GM18520 (cell line): ENCODE measurements around the gene UNC119B.
"Not testable (repeated sequence)": the region's sequence is repeated elsewhere in the genome, so short reads cannot be mapped to it uniquely, and the experiment has no call there.

Experiments used
- ATAC-seq: cut with Tn5 transposase; IDR thresholded peaks from one replicate; pipeline ENCODE4 v1.9.1; 2021; ENCODE audit not compliant: unreplicated experiment

The UNC119B gene

DNA sequence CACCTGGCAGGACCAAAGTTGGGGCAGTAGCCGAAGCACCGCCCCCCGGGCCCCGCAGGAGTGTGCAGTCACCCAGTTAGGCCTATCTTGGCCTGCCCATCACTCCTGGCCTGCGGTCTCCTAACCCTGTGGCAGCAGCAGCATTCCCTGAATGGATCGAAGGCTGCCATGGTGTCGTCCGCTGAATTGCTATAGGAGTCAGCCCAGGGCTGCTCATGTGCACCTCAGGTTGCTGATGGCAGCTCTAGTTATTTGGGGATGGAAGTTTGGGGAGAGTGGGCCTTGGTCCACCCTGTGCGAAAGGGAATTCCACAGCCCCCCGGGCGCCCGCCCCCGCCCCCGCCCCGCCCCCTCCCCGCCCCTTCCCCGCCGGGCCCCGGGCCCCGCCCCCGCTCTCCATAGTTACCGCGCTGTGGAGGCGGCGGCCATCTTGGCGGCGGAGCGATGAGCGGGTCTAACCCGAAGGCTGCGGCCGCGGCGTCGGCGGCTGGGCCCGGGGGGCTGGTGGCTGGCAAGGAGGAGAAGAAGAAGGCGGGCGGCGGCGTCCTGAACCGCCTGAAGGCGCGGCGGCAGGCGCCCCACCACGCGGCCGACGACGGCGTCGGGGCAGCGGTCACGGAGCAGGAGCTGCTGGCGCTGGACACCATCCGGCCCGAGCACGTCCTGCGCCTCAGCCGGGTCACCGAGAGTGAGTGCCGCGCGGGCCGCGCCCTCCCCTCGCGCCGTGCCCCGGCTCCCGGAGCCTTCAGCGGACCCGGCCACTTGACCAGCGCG, at the start of gene UNC119B:
UNC119B (plus strand) TSS at position 428 of the 774 bp plus-strand sequence; CDS start at position 445, 17 bp downstream.
- ATAC-seq, result no peak

DNA sequence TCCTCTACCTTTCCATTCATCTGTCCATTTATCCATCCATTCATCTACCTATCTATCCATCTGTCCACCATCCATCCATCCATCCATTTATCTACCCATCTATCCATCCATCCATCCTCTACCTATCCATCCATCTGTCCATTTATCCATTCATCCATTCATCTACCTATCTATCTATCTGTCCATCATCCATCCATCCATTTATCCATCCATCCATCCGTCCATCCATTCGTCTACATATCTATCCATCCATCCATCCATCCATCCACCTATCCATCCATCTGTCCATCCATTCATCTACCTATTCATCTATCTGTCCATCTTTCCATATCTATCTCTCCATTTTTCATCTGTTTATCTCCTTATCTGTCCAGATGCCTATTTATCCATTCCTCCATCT, 48.8 kb upstream of the UNC119B start:
- no peak for ATAC-seq

DNA sequence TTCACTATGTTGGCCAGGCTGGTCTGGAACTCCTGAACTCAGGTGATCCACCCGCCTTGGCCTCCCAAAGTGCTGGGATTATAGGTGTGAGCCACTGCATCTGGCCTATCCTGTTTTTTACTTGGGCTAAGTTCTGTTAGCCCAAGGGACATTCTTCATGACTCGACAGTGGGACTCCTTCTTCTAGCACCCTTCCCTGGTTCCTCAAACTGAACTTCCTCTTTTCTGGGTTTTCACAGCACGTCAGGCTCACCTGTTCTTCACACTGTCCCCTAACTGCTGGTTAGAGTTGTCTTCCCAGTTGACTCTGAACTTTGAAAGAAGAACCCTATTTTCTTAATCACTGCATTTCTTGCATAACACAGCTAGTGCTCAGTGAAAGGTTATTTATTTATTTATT, 47.4 kb upstream of the UNC119B start:
- ATAC-seq, result no peak

DNA sequence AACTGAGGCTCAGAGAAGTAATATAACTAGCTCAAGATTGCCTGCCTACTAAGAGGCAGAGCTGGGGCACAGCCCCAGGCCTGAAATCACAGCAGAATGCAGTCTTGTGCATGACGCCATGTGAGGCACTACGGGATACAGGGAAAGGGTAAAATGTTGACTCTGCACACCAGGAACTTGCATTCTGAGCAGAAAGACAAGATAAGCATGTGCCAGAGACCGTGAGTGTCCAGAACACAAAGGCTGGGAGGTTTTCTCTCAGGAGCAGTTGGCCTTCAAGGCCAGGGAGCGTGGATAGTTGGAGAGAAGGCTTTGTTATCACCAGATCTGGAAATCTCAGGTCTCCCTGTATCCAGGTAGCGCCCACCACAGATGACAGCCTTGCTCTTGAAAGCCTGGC, 46.5 kb upstream of the UNC119B start:
- no peak for ATAC-seq

DNA sequence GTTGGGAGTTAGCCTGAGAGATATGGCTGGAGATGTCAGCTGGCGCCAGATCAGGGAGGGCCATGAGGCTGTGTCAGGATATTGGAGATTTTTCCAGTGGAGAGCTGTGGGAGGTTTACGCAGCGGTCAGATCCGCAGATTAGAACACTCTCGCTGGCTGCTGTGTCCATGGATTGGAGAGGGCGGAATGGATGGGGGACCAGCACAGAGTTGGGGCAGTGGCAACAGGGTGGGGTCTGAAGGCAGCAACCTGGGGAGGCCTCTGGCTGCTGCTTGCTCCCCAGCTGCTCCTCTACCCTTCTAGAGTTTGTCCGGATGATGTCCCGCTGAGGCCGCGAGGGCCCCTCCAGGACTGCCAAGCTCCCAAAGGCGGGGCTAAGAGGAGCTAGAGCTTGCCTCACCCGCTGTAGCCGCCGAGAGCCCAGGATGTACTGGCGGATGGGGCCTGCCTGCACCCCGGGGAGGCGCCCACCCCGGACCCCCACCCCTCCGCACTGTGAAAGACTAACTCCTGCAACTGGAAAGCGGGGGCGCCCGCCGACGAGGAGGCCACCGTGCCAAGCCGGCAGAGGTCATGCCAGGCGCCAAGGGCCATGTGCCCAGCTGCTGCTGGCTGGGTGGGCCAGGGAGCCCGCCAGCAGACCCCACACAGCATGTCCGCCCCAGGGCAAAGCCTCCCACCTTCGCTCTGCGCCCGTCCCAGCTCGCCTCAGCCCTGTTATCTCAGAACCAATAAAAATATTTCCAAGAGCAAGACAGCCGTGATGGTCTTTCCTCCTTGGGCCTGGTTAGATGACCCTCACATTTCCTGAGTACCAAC, 43.5 kb upstream of the UNC119B start:
- no peak for ATAC-seq

DNA sequence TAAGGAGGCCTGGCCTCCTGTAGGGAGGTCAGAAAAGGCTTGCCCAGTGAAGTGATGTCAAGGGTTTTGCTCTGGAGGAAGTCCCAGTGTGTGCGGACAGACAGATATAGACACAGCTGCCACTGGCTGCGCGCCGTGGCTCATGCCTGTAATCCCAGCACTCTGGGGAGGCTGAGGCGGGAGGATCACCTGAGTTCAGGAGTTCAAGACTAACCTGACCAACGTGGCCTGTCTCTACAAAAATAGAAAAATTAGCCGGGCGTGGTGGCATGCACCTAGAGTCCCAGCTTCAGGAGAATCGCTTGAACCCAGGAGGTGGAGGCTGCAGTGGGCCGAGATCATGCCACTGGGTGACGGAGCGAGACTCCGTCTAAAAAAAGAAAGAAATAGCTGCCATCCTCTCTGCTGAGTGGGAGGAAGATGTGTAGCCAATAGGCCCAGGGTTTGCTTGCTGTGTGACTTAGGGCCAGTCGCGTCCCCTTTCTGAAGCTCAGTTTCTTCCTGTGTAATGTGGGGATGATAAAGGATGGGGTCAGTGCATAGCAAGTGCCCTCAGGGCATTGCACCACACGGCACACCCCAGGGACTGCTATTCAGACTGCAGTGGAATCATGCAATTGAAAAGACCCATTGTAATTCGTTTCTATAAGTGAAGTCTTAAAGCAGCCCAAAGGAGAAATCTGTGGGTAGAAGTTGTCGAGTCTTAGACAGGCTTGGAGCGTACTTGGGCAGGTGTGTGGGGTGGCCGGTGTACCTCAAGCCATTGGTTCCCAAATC, 42.0 kb upstream of the UNC119B start:
- no peak for ATAC-seq

DNA sequence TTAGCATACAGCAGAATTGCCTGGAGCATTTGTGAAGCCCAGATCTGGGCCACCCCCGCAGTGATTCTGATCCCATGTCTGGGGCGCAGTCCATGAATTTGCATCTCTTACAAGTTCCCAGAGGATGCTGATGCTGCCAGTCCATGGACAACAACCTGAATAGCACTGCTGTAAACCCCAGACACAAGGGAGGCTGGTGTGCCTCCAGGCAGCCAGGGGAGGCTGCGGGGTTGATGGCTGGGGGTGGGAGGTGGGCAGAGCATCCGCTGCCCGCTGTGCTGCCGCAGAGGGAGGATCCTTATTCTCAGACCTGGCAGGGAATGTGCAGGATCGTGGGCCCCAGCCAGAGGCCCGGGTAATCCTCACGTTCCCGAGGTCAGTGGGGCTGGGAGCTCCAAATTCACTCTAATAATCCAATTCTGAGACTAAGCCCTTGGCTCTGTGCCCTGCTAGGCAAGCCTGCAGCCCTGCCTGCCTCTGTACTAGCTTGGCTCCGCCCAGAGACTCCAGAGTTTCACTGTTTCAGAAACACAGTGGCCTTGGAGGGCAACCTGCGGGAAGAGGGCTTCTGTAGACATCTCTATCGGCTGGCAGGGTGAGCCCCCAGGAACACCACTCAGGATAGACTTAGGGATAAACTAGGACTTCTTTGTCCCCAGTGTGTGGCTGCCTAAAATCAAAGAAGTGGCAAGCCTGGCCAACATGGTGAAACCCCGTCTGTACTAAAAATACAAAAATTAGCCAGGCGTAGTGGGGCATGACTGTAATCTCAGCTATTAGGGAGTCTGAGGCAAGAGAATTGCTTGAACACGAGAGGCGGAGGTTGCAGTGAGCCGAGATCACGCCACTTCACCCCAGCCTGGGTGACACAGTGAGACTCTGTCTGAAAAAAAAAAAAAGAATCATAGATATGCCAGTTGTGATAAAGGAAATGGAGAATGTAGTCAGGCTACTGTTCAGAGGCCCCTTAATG, 41.1 kb upstream of the UNC119B start:
- no peak for ATAC-seq

DNA sequence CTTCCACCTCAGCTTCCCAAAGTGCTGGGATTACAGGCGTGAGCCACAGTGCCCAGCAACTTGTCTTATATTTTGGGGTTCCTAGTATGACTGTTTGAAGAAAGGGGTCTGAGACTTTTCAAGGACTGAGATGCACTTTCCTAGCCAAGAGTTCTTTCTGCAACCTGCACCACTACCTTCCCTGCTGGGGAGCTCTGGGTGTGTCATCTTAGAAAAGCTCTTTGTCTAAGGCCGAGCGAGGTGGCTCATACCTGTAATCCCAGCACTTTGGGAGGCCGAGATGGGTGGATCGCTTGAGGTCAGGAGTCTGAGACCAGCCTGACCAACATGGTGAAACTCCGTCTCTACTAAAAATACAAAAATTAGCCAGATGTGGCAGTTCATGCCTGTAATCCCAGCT, 40.0 kb upstream of the UNC119B start:
- ATAC-seq, result not testable (repeated sequence)

DNA sequence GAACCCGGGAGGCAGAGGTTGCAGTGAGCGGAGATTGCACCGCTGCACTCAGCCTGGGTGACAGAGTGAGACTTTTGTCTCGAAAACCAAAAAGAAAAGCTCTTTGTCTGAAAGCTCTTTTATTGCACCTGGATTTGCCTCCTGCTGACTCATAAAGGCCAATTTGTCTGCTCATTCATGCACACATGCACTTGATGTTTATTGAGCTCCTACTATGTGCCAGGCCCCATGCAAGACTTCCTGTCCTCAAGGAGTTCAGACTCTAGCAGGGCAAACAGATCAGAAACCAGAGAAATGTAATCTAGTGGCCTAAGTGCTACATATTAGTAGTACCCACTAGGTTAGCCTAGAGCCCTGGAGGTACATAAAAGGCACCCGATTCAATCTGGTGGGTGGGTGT, 39.6 kb upstream of the UNC119B start:
- no peak for ATAC-seq

DNA sequence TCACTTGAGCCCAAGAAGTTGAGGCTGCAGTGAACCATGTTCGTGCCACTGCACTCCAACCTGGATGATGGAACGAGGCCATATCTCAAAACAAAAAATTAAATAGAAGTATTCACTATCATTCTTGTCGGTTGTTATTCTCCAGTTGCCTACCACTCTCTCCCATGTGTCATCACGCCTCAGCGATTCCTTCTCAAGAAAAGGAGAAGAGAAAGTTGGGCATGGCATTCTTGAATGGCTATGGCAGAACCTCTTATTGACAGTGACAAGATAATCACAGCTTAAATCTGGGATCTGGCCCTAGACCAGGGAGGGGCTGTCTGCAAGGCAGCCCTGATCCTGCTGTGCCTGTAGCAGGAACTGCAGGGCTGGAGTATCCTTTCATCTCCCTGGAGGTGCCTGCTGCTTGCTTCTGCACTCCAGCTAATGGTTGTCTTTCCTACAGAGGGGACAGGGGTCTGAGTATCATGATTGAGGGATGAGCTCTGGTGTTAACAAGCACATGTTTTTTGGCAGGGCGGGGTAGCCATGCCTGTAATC, 36.1 kb upstream of the UNC119B start:
- ATAC-seq, result no peak

DNA sequence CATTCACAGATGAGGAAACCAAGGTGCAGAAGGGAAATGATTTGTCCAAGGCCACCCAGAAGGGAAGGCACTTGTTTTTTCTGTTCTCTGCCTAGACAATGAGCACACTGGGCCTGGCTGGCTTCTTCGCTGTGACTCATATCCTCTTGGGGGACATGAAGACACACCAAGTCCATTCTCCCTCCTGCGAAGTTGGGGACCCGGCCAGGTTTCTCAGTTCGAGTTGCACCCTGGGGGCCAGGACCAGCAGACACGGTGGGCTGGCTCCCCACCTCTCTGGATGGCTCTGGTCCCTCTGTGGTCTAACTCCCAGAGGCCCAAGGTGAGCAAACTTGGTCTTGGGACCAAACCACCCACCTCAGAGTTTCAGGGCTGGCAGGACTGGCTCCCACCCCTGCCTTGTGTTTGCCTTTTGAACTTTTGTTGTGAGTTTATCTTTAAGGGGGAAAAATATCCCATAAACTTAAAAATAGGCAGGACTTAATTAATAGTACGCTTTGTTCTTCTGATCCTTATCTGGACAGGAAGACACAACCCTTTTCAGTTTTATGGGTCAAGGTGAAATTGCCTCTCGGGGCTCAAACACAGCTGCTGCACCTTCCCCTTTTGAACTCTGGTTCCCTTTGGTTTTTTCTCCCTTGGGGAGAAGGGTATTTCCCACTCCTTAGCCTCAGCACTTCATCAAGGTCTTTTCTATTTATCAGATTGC, 32.3 kb upstream of the UNC119B start:
- ATAC-seq, result no peak

DNA sequence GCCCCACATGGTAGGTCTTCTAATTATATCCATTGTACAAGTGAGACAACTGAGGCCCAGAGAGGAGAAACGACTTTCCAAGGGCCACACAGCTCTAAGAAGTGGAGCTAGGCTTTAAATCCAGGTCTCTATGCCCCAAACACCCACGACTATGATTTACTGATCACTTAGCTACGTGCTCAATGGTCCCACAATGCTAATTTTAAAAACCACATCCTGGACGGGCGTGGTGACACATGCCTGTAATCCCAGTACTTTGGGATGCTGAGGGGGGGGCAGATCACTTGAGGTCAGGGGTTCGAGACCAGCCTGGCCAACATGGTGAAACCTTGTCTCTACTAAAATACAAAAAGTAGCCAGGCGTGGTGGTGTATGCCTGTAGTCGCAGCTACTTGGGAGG, 31.7 kb upstream of the UNC119B start:
- ATAC-seq, result no peak

DNA sequence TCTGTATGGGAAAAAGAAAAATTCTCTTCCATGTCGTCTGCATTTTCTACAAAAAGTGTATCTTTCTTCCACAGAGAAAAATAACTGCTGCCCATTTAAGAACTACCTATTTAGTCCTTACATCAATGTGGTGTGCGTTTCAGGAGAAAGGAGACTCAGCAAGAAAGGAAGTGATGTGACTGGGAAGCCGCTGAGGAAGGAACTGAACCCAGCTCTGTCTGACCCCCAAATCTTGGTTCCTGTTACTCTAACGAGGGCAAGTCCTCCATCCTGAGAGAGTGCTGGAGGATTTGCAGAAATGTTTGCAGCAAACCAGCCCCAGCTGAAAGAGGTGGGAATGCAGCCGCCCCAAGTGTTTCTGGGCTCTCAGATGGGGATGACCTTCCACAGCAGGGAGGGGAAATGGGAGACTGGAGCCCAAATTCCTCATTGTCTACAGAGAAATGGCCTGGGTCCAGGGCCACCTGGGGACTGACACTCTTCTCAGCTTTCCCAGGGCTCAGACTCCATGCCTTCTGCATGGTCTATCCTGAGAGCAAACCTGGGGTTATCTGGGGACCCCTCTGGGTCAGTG, 30.0 kb upstream of the UNC119B start:
- no peak for ATAC-seq

DNA sequence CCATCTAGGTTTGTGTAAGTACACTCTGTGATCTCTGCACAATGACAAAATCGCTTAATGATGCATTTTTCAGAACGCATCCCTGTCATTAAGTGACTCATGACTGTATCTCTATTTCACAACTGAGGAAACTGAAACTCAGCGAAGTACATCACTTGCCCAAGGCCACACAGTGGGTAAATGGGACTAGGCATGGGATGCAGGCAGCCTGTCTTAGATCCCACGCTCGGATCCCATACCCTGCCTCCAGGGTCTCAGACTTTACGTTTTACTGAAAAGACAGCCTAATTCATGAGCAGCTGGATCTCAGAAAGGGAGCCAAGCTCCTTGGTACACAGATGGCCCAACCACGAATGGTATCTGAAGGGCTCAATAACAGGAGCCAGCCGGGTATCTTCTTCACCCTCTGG, 25.7 kb upstream of the UNC119B start:
- no peak for ATAC-seq

DNA sequence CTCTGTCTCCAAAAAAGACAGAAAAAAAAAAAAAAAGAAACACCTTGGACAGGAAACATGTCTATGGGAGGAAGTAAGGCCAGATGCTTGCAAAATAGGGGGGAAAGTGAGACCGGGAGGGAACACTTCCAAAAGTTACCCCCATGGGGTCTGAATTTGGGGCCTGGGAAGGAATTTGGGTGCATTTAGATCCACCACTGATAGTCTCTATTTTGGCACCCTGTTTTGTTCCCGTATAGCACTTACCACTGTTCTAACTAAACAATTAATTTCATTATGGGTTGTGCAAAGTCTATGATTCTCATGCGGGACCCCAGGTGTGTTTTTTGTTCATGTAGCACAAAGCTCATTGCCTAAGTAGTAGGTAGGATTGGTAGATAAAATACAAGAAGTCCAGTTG, 24.7 kb upstream of the UNC119B start:
- no peak for ATAC-seq

DNA sequence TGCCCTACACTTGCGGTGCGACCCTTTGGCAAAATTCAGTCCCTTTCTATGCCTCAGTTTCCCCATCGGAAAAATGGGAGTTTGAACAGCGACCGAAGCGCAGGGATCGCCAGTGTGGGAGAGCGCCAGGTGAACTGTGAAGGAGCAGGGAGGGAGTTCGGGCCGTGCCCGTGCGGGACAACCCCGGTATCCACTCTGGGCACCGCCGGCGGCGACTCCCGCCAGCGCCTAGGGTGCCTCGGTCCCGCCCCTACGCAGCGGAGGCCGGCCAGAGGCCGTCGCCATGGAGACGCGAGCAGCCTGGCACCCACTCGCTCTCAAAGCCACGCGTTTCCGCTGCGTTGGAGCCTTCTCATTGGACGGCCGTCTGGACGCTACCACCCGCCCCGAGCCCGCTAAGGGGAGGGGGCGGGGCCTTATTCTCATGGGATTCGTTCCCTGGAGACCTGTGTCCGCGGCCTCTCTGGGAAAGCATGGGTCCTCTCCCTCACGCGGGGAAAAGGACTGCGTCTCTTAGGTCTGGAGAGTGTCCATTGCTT, 24.0 kb upstream of the UNC119B start:
- ATAC-seq, result peak; percentile 70

DNA sequence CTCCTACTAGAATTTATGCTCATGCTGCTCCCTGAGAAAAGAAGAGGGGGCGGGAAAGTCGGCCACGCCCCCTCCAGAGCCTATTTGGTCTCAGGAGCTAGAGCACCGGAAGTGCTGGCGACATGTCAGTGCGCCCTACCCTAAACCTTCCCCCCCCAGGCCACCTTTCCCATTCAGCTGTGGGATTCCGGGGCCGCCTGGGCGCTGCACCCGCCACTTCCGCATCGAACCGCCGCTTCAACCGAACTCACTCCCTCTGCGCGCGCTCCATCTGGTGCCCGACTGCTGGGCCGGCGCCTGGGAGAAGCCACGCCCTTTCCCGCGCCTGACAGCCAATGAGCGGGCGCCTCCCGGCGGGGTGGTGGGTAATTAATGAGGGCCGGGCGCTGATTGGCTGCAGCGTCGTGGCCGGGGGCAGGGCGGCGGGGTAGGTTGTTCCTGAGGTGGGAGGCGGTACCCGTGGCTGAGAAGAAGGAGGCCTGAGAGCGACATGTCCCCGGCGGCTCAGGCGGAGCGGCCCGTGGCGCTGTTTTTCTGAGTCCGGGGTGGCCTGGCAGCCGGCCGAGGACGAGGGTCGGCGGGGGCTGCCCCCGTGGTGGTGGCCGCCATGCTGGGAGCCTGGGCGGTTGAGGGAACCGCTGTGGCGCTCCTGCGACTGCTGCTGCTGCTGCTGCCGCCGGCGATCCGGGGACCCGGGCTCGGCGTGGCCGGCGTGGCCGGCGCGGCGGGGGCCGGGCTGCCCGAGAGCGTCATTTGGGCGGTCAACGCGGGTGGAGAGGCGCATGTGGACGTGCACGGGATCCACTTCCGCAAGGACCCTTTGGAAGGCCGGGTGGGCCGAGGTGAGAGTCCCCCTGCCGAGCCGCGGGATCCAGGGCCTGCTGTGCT, 23.3 kb upstream of the UNC119B start, which contains the start of gene MLEC:
MLEC (plus strand) TSS at position 460 of the 888 bp plus-strand sequence; CDS start at position 608, 148 bp downstream.
- ATAC-seq, result peak; percentile 44
